SH-SY5Y (cell line): ENCODE results near the gene PYDC1.

Experiments
- GATA2 ChIP-seq: IDR thresholded peaks from 2 replicates; pipeline ENCODE4 v1.6.1; 2011; ENCODE audit warnings: mild to moderate bottlenecking, low read depth, low read length
- GATA3 ChIP-seq: IDR thresholded peaks from 2 replicates; pipeline ENCODE4 v1.6.1; 2011; ENCODE audit warnings: low read depth, mild to moderate bottlenecking, low read length, moderate library complexity

- TF ChIP-seq GATA2, result no peak
- no peak for TF ChIP-seq GATA3
Measured at GRCh38 chr16:31201582-31202413, 15.1 kb downstream of the PYDC1 start.
